NCI-H446 treated with DMSO at 0.1 percent for 48 hours (cell line): ENCODE measurements around the gene MYRF.

ENCODE experiments used
- DNase-seq: peaks from one replicate; lab custom pipeline; 2025; lab: John Stamatoyannopoulos, UW

The MYRF gene

GRCh38 chr11:61795459-61795858, 43.0 kb downstream of the MYRF start:
- no peak for DNase-seq

- no peak for DNase-seq
These were observed 43.6 kb downstream of the MYRF start for GRCh38 chr11:61795876-61796526.

- DNase-seq: peak; percentile 62
These were observed 45.0 kb downstream of the MYRF start for GRCh38 chr11:61797263-61797944.

GRCh38 chr11:61799665-61800284, 47.3 kb downstream of the MYRF start:
- no peak for DNase-seq

GRCh38 chr11:61800331-61801281, 48.2 kb downstream of the MYRF start:
- DNase-seq: no peak

- DNase-seq: no peak
These were observed 50.2 kb downstream of the MYRF start for GRCh38 chr11:61802605-61803004.

- DNase-seq: no peak
These were observed 51.6 kb downstream of the MYRF start for GRCh38 chr11:61803889-61804647.

GRCh38 chr11:61805146-61805545, 52.7 kb downstream of the MYRF start:
- no peak for DNase-seq

GRCh38 chr11:61806785-61807184, 54.3 kb downstream of the MYRF start:
- no peak for DNase-seq

- DNase-seq: no peak
These were observed 58.3 kb downstream of the MYRF start for GRCh38 chr11:61810671-61811175.

GRCh38 chr11:61811831-61812230, 59.4 kb downstream of the MYRF start:
- DNase-seq: no peak

GRCh38 chr11:61812736-61813411, 60.4 kb downstream of the MYRF start:
- DNase-seq: no peak

GRCh38 chr11:61814247-61814957, 62.0 kb downstream of the MYRF start:
- DNase-seq: no peak

- no peak for DNase-seq
These were observed 62.7 kb downstream of the MYRF start for GRCh38 chr11:61814958-61815789.

GRCh38 chr11:61815790-61816735, 63.6 kb downstream of the MYRF start:
- no peak for DNase-seq

- peak; percentile 93 for DNase-seq
These were observed 64.5 kb downstream of the MYRF start, which contains the start of gene FADS1 for GRCh38 chr11:61816736-61817455. Gene FADS1, minus strand, starts transcription at chr11:61817003. Its CDS starts 74 bp downstream, at chr11:61816929.
